Adrenal gland (tissue), 5 donors: ENCODE measurements around the gene MAPKAP1.

Experiments used
- CTCF ChIP-seq, 6 experiments: fragments of 450-650 bp in 4 of 6; fragments of 200-600 bp in 2 of 6; sonication (generic) in 1 of 6; IDR thresholded peaks; 1 replicate in 5 of 6; 2 replicates in 1 of 6; pipeline versions ENCODE4 v1.5.1 to v1.8.0; 2016 to 2021; ENCODE audit warnings: antibody characterized with exemption in 6 of 6, mild to moderate bottlenecking in 2 of 6, moderate library complexity in 1 of 6
- POLR2A ChIP-seq, 2 donors: fragments of 450-650 bp; IDR thresholded peaks; one replicate each; pipeline ENCODE4 v1.6.1; 2017; ENCODE audit warnings: antibody characterized with exemption in 2 of 2, mild to moderate bottlenecking in 2 of 2, moderate library complexity in 1 of 2
- donor health status: DM: no; HTN: no; CAD: no.

- TF ChIP-seq CTCF (IDR thresholded peaks at IDR 0.05) (no peak), POLR2A (IDR thresholded peaks at IDR 0.05) (no peak)
These were observed 245.3 kb downstream of the MAPKAP1 start for GRCh38 chr9:125461636-125462190.
